ENCODE measurements around the gene NRP2.

NRP2 gene

DNA sequence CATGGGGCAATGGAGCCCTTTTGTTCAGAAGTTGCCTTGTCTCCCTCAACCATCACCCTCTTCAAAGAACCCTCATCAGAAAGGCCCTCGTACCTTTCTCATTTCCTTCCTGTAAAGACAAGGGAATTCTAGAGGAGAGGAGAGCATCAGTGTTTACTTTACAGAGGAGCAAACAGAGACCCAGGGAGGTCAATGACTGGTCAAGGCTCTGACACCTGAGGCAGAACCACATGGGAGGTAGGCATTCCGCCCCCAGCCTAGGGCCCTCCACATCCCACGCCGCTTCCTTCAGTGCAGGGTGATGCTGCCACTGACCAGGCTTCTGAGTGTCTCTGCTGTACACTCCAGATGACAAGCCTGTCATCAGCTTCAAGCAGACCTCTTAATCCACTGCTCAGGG is 104.7 kb downstream of the NRP2 start:
- H3K9me3 Mint-ChIP-seq = no peaks in the 10 kb centered on the region
- H3K4me3 Mint-ChIP-seq = no peak overlapping the region
- H3K27ac Mint-ChIP-seq = no peak overlapping the region
- H3K4me1 Mint-ChIP-seq = no peaks in the 10 kb centered on the region
- DNase-seq (ENCODE audit: low spot score in 2 of 2) (no peak), ATAC-seq (no peak)
- no peaks in the 10 kb centered on the region for H3K36me3 Mint-ChIP-seq

DNA sequence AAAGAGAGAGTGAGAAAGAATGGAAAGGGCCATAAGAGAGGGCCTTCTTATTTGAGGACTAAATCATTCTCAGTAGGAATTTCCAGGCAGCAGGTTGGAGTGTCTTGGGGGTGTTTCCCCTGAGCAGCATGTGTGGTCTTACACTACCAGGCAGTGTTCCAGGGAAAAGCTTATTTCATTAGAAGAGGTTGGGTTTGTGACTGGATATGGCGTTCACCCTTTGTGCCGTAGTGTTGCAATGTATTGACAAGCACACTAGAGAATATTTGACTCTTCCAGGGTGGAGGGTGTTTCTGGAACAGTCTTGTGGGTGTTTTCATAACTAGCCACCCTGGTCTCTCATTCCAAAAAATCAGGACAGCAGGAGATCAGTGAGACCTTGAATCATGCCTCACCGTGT is 105.5 kb downstream of the NRP2 start:
- no peak for ATAC-seq
- DNase-seq (ENCODE audit: low spot score in 2 of 2) = no peak
- Mint-ChIP-seq H3K4me1 (no peaks in the 10 kb centered on the region), H3K9me3 (no peaks in the 10 kb centered on the region), H3K4me3 (no peak overlapping the region), H3K36me3 (no peaks in the 10 kb centered on the region), H3K27ac (no peak overlapping the region)

DNA sequence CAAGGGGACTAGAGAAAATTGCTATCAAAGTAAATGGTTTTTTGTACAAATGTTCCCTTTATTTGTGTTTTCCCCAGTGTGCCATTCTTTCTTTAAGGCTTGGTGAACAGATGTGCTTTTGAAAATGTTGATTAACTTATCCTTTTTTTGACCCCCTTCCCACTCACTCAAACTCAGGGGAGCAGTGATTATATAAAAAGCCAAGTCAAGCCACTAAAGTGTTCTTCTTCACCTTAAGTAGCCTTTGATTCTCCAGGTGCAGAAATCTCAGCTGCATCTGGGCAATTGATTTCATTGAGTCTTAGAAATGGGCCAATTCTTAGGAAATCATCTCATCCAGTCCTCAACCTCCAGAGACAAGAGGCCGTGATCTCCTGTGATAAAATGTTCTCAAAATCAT is 107.6 kb downstream of the NRP2 start:
- H3K4me1 Mint-ChIP-seq = no peaks in the 10 kb centered on the region
- H3K9me3 Mint-ChIP-seq = no peaks in the 10 kb centered on the region
- ATAC-seq = no peak
- no peaks in the 10 kb centered on the region for H3K36me3 Mint-ChIP-seq
- H3K4me3 Mint-ChIP-seq = no peak overlapping the region
- H3K27ac Mint-ChIP-seq = no peak overlapping the region
- no peak for DNase-seq (ENCODE audit: low spot score in 2 of 2)

DNA sequence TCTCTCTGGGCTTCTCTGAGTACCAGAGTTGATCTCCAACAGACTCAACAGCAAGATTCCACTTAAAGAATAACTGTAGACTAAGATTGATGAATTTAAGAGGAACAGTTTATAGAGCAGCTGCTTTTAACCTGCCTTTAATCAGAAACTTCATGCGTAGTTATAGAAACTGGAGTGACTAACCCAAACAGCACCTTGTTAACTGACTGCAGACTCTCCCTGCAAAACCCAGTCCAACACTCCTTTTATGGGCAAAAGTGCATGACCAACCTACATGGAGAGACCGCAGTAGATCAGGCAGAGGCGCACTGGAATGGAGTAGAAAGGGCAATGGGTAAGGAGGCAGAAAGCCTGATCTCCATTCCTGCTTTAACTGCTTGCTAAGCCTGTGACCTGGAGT is 110.6 kb downstream of the NRP2 start:
- ATAC-seq (no peak), DNase-seq (ENCODE audit: low spot score in 2 of 2) (no peak)
- Mint-ChIP-seq H3K27ac (no peak overlapping the region), H3K36me3 (no peaks in the 10 kb centered on the region), H3K4me1 (no peaks in the 10 kb centered on the region), H3K4me3 (no peak overlapping the region), H3K9me3 (no peaks in the 10 kb centered on the region)

DNA sequence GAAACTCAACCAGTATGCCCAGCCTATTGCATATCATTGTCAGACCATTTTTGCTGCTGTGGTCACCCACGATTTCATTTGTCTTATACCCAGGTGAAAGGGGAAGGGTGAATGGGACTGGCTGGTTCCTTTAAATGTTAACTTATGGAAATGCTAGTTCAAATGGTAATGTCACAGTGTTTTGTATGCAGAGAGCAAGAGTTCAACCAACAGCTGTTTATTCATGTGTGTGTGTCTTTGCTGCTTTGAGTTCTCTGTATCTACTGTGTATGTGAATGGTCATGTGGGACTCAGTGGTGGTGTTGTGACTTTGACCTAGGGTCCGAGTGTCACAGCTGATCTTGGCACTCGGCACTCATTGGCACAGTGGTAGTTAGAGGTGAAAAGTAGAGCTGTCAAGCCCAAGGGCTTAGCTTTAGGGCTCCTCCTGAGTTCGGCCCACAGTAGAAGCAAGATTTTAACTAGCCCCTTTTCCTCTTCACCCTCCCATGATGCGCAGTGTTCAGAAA is 114.6 kb downstream of the NRP2 start:
- Mint-ChIP-seq H3K4me3 (no peak overlapping the region), H3K27ac (no peak overlapping the region), H3K9me3 (no peaks in the 10 kb centered on the region), H3K36me3 (no peaks in the 10 kb centered on the region), H3K4me1 (no peaks in the 10 kb centered on the region)
- no peak for ATAC-seq
- no peak for DNase-seq (ENCODE audit: low spot score in 2 of 2)

DNA sequence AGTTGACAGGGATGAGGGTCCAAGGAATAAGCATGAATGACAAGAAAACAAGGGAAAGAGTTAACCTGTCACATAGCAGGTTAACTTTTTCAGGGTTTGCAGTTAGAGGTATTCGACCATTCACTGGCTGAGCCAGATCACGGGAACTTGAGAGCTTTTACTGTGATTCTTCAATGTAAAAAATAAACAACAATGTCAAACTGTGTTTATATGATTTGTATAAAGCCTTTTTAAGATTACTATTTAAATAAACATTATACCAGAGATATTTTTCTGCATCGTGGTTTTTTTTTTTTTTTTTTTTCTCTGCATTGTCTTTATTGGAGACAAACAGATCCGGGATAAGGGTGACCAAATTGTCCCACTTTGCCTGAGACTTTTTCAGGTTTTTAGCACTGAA is 115.6 kb downstream of the NRP2 start:
- Mint-ChIP-seq H3K9me3 (no peaks in the 10 kb centered on the region), H3K27ac (no peak overlapping the region), H3K4me3 (no peak overlapping the region), H3K4me1 (no peaks in the 10 kb centered on the region), H3K36me3 (no peaks in the 10 kb centered on the region)
- DNase-seq (ENCODE audit: low spot score in 2 of 2) = no peak
- no peak for ATAC-seq

DNA sequence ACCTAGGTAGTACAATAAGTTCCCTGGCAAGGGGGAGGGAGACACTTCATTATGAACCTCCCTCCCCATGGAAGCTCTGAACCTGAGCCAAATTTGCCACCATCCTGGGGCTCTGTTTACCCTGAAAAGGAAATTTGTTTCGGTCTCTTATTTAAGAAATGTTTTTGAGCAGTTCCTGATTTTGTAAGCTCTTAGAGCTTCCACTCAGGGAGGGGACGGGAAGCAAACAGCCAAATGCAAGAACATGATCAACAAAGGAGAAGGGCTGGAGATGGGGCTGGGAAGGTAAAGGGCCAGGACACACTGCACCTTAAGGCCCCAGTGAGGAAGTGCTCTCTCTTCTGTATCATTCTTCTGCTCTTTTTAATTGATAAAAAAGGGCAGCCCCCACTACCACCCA is 117.9 kb downstream of the NRP2 start:
- Mint-ChIP-seq H3K4me1 (no peaks in the 10 kb centered on the region), H3K9me3 (no peaks in the 10 kb centered on the region), H3K4me3 (no peak overlapping the region), H3K36me3 (no peaks in the 10 kb centered on the region), H3K27ac (no peak overlapping the region)
- DNase-seq (ENCODE audit: low spot score in 2 of 2) (no peak), ATAC-seq (no peak)

DNA sequence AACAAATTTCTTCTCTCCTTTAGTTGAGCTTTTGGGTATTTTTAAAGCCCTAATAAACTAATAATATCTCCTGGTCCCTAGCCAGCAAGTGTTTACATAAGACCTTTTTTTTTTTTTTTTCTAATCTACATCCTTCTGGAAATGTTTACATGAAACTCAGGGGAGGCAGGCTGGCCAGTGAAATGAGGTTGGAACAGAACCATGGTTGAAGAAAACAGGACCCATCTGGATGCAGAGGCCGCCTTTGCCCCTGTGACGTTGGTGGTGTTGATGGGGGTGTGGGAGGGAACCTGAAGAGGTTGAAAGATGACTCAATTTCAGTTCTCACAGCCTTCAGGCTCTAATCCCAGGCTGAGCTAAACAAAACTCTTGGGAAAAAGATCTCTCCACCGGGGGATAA is 118.5 kb downstream of the NRP2 start:
- DNase-seq (ENCODE audit: low spot score in 2 of 2) (no peak), ATAC-seq (no peak)
- Mint-ChIP-seq H3K27ac (no peak overlapping the region), H3K9me3 (no peaks in the 10 kb centered on the region), H3K36me3 (no peaks in the 10 kb centered on the region), H3K4me3 (no peak overlapping the region), H3K4me1 (no peaks in the 10 kb centered on the region)

DNA sequence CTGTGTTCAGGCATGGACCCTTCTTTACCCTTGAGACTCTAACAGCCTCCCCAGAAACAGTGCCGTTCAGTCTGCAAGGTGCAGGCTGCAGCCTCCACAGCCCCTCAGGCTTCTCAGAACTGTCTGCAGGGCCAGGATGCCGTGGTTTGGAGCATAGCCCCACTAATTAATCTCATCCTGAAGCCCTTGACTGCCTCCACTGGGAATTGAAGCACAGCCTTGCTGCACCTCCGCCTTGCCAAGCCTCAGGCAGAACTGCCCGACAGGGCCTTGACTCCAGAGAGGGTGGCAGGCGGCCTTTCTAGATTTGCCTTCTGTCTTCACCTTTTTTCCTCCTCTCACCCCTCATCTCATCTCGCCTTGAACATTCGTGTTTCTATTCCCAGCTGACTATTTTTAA is 119.8 kb downstream of the NRP2 start:
- DNase-seq (ENCODE audit: low spot score in 2 of 2) (no peak), ATAC-seq (no peak)
- H3K9me3 Mint-ChIP-seq = no peaks in the 10 kb centered on the region
- H3K4me1 Mint-ChIP-seq = no peaks in the 10 kb centered on the region
- H3K27ac Mint-ChIP-seq = no peak overlapping the region
- H3K36me3 Mint-ChIP-seq = no peaks in the 10 kb centered on the region
- H3K4me3 Mint-ChIP-seq = no peak overlapping the region

DNA sequence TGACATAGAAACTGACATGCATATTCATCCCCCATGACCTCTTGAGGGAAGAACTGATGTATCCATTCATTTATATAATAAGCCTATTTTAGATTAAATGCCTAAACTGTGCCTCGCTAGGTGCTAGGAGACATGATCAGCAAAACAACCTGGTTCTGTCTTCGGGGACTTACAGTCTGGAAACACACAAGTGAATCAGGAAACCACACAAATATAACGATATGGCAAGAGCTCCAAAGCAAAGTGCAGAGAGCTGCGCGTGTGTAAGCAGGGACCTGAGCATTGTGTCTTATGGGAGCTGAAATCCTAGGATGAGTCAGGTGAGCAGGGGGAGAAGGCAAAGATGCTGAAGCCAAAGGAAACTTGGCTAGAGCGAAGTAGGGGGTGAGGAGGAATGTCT is 120.6 kb downstream of the NRP2 start:
- Mint-ChIP-seq H3K4me1 (no peaks in the 10 kb centered on the region), H3K9me3 (no peaks in the 10 kb centered on the region), H3K36me3 (no peaks in the 10 kb centered on the region), H3K4me3 (no peak overlapping the region), H3K27ac (no peak overlapping the region)
- DNase-seq (ENCODE audit: low spot score in 2 of 2) (no peak), ATAC-seq (no peak)

DNA sequence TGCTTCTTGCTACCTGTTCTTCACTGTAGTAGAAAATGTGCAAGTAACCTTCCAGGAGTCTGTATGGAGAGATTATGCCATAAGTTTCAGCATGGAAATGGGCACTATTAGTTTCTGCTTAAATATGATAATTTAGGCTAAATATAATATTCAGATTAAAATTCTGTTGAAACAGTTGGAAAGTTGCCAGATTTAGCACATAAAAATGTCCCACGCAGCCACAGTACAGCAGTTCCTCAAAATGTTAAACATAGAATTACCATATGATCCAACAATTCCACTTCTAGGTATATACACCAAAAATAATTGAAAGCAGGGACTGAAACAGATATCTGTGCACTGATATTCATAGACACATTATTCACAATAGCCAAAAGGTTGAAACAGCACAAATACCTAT is 121.2 kb downstream of the NRP2 start:
- Mint-ChIP-seq H3K4me1 (no peaks in the 10 kb centered on the region), H3K27ac (no peak overlapping the region), H3K36me3 (no peaks in the 10 kb centered on the region), H3K9me3 (no peaks in the 10 kb centered on the region), H3K4me3 (no peak overlapping the region)
- ATAC-seq = no peak
- DNase-seq (ENCODE audit: low spot score in 2 of 2) = no peak

DNA sequence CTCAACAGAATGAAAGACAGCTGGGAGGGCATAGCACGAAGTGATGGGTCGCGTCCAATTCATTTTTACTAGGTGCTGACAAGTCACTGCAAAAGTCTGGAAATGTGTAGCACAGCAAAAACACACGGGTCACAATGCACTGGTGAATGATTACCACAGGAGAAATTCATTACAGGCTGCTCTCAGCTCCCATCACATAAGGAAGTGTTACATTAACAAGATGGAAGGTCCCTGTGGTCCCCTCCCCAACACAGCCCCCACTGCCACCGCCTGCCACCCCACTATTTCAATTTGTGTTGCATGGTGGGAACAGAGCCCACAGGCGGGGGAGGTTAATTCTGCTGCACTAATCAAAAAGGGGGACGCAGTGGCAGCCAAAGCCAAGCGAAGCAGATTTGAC is 122.8 kb downstream of the NRP2 start:
- no peak for DNase-seq (ENCODE audit: low spot score in 2 of 2)
- Mint-ChIP-seq H3K4me3 (no peak overlapping the region), H3K9me3 (no peaks in the 10 kb centered on the region), H3K27ac (no peak overlapping the region), H3K4me1 (no peaks in the 10 kb centered on the region), H3K36me3 (no peaks in the 10 kb centered on the region)
- ATAC-seq = no peak

DNA sequence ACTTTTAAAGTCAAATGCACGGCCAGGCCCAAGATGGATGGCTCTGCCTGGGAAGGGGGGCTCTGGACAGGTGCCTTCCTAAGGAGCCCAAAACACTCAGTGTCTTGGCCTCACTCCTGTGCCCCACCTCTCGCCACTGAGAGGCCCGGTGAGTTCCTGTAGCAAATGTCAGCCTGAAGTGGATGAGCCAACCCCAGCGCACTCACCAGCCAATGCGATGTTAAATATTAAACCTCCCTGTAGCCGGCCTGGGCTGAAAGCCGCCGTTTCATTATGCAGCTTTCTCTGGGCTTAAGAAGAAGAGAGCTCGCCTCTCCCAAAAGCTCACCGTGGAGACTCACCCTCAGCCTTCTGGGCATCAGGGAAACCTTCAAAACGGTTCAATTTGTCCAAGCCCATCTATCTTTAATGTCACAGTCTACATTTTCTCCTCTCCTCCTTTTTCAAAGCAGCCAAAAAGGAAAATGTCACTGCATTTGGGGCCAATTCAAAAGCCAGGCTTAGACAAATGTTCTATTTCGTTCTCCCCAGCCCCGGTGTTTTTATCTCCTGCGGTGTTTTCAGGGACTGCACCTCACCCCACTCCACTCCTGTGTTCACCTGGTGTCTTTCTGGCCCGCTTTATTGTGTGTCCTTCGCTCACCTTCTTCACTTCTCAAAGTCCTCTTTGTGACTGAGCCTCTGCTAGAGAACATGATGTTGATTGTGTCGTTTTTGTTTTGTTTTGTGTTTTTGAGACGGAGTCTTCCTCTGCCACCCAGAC is 124.0 kb downstream of the NRP2 start:
- no peak overlapping the region for H3K27ac Mint-ChIP-seq
- no peaks in the 10 kb centered on the region for H3K9me3 Mint-ChIP-seq
- no peaks in the 10 kb centered on the region for H3K36me3 Mint-ChIP-seq
- ATAC-seq (no peak), DNase-seq (ENCODE audit: low spot score in 2 of 2) (no peak)
- H3K4me3 Mint-ChIP-seq = no peak overlapping the region
- no peaks in the 10 kb centered on the region for H3K4me1 Mint-ChIP-seq

DNA sequence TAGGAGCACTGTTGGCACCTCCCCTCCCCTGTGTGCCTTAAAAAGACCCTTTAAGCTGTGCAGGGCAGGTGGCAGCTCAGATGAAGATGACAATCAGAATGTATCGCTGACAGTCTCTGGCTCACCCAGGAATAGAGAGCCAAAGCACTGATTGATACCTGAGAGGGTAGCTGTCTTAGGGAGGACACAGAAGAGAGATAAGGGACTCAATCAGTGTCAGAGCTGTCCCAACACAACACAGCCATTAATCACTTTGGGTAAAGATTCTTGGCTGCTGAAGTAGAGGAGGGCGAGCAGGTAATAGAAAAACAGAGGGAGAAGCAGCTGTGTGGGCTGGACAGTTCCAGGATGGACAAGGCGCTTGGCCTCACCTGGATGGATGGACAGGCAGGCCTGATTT is 124.9 kb downstream of the NRP2 start:
- no peak for ATAC-seq
- DNase-seq (ENCODE audit: low spot score in 2 of 2) = no peak
- Mint-ChIP-seq H3K4me1 (no peaks in the 10 kb centered on the region), H3K9me3 (no peaks in the 10 kb centered on the region), H3K36me3 (no peaks in the 10 kb centered on the region), H3K4me3 (no peak overlapping the region), H3K27ac (no peak overlapping the region)

DNA sequence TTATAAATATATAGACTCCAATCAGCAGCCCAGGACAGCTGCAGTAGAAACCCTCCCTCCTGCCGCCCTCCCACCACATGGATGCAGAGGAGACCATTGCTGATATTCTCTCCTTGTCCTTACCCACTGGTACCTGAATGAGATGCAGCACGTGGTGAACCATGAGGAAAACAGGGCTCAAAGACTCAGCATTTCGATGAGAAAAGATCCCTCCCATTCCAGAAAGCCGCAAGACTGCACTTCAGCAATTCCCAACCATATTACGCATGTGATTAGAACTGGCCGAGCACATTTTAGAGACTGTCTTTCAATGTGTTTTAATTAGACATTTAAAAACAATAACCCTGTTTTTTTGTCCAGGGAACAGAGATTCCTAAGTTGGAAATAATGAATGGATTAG is 125.5 kb downstream of the NRP2 start:
- H3K36me3 Mint-ChIP-seq = no peaks in the 10 kb centered on the region
- no peaks in the 10 kb centered on the region for H3K4me1 Mint-ChIP-seq
- no peaks in the 10 kb centered on the region for H3K9me3 Mint-ChIP-seq
- DNase-seq (ENCODE audit: low spot score in 2 of 2) (no peak), ATAC-seq (no peak)
- no peak overlapping the region for H3K4me3 Mint-ChIP-seq
- H3K27ac Mint-ChIP-seq = no peak overlapping the region

DNA sequence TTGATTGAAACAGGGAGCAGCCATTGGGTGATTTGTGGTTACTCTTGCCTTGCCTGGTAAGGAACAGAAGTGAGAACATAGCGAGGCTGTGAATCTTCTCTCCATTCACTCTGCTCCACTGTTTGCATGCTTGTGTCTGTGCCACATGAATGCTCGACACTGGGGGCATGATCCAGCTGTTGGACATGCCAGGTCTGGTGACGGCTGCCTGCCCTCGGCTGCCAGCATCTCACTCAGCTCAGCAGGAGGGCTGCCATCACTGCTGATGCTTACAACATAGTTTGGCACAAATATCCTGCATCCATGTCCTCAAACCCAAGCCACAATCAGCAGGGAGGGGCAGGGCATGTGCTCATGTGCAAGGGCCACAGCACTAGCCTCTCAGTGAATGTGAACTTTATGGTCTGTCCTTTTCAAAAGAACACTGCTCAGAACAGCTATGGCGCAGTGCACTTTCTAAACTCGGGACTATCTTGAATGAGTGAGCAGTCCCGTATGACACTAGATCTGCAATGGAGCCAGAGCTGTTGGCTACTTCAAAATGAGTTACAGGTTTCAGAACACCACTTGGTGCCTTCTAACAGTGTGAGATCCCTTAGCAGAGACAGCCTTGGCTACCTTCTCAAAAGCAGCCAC is 126.3 kb downstream of the NRP2 start:
- no peak for ATAC-seq
- Mint-ChIP-seq H3K9me3 (no peaks in the 10 kb centered on the region), H3K36me3 (no peaks in the 10 kb centered on the region), H3K4me3 (no peak overlapping the region), H3K27ac (no peak overlapping the region), H3K4me1 (no peaks in the 10 kb centered on the region)
- DNase-seq (ENCODE audit: low spot score in 2 of 2) = no peak
